HEK293T (cell line): Measurements from ENCODE around the gene ADCY1.

ENCODE experiments used
- CTCF ChIA-PET: fragments of 350-600 bp; formaldehyde crosslinking; extraction: SDS; loops from one replicate; lab custom pipeline; 2021; ENCODE audit warnings: antibody characterized with exemption, inconsistent platforms; lab: Yijun Ruan, JAX
- POLR2A ChIA-PET: fragments of 350-600 bp; formaldehyde crosslinking; extraction: SDS; loops from one replicate; lab custom pipeline; 2020; ENCODE audit warnings: antibody characterized with exemption, inconsistent platforms; lab: Yijun Ruan, JAX
- DNase-seq: peaks from one replicate; pipeline ENCODE4 v3.0.0; 2012; ENCODE audit warnings: mixed read lengths; ENCODE audit errors: extremely low spot score
- ARNT ChIP-seq: fragments of 450-650 bp; IDR thresholded peaks from 2 replicates; pipeline ENCODE4 v1.6.1; 2017; ENCODE audit warnings: mild to moderate bottlenecking
- BHLHE40 ChIP-seq: fragments of 450-650 bp; IDR thresholded peaks from 2 replicates; pipeline ENCODE4 v1.6.1; 2016; ENCODE audit warnings: mild to moderate bottlenecking, moderate library complexity, borderline replicate concordance
- CTBP1 ChIP-seq: fragments of 450-650 bp; IDR thresholded peaks from 2 replicates; pipeline ENCODE4 v1.6.1; 2016; ENCODE audit warnings: borderline replicate concordance
- ELF4 ChIP-seq: fragments of 450-650 bp; IDR thresholded peaks from 2 replicates; pipeline ENCODE4 v1.6.1; 2017; ENCODE audit warnings: antibody characterized with exemption
- FOXA1 ChIP-seq: fragments of 450-650 bp; IDR thresholded peaks from 2 replicates; pipeline ENCODE4 v1.6.1; 2016; ENCODE audit warnings: mild to moderate bottlenecking
- FOXK2 ChIP-seq: fragments of 450-650 bp; IDR thresholded peaks from 2 replicates; pipeline ENCODE4 v1.6.1; 2016; ENCODE audit warnings: mild to moderate bottlenecking
- FOXM1 ChIP-seq: fragments of 450-650 bp; IDR thresholded peaks from 2 replicates; pipeline ENCODE4 v1.6.1; 2017; ENCODE audit warnings: mild to moderate bottlenecking, borderline replicate concordance
- HDGF ChIP-seq: fragments of 450-650 bp; IDR thresholded peaks from 2 replicates; pipeline ENCODE4 v1.6.1; 2017; ENCODE audit warnings: antibody characterized with exemption, borderline replicate concordance
- L3MBTL2 ChIP-seq: fragments of 450-650 bp; conservative IDR thresholded peaks from 2 replicates; pipeline ENCODE4 v1.6.1; 2016; ENCODE audit warnings: mild to moderate bottlenecking
- LEF1 ChIP-seq: fragments of 450-650 bp; IDR thresholded peaks from 2 replicates; pipeline ENCODE4 v1.6.1; 2017; ENCODE audit warnings: mild to moderate bottlenecking, borderline replicate concordance
- NFRKB ChIP-seq: fragments of 450-650 bp; IDR thresholded peaks from 2 replicates; pipeline ENCODE4 v1.6.1; 2016; ENCODE audit warnings: mild to moderate bottlenecking, moderate library complexity
- SP1 ChIP-seq: fragments of 450-650 bp; IDR thresholded peaks from 2 replicates; pipeline ENCODE4 v1.6.1; 2017
- SUZ12 ChIP-seq: fragments of 450-650 bp; IDR thresholded peaks from 2 replicates; pipeline ENCODE4 v1.6.1; 2016; ENCODE audit warnings: mild to moderate bottlenecking
- TARDBP ChIP-seq: fragments of 450-650 bp; IDR thresholded peaks from 2 replicates; pipeline ENCODE4 v1.6.1; 2016
- ZNF384 ChIP-seq: fragments of 450-650 bp; IDR thresholded peaks from 2 replicates; pipeline ENCODE4 v1.6.1; 2016
- TF ChIP-seq, protein P1 (sequence below): fragments of 450-650 bp; IDR thresholded peaks from 2 replicates; pipeline ENCODE4 v1.6.1; 2016

The ADCY1 gene

GRCh38 chr7:45670227-45670626, 96.1 kb downstream of the ADCY1 start:
- CTCF ChIA-PET: no interaction called here
- TF ChIP-seq SUZ12 (no peak), FOXK2 (no peak), ELF4 (no peak), FOXM1 (no peak), L3MBTL2 (no peak), CTBP1 (no peak), HDGF (no peak), ARNT (no peak), NFRKB (no peak), BHLHE40 (no peak), TARDBP (no peak), ZNF384 (no peak), SP1 (no peak), LEF1 (no peak), FOXA1 (no peak)
- TF ChIP-seq, protein P1, sequence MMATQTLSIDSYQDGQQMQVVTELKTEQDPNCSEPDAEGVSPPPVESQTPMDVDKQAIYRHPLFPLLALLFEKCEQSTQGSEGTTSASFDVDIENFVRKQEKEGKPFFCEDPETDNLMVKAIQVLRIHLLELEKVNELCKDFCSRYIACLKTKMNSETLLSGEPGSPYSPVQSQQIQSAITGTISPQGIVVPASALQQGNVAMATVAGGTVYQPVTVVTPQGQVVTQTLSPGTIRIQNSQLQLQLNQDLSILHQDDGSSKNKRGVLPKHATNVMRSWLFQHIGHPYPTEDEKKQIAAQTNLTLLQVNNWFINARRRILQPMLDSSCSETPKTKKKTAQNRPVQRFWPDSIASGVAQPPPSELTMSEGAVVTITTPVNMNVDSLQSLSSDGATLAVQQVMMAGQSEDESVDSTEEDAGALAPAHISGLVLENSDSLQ: no peak
- POLR2A ChIA-PET: no interaction called here
- DNase-seq: no peak

- DNase-seq: no peak
- CTCF ChIA-PET: no interaction called here
- no peak for TF ChIP-seq CTBP1
- TF ChIP-seq ARNT: no peak
- no peak for TF ChIP-seq HDGF
- no peak for TF ChIP-seq ELF4
- no peak for TF ChIP-seq FOXM1
- no peak for TF ChIP-seq ZNF384
- TF ChIP-seq L3MBTL2: no peak
- no peak for TF ChIP-seq SP1
- TF ChIP-seq, protein P1: no peak
- POLR2A ChIA-PET: no interaction called here
These were observed 96.5 kb downstream of the ADCY1 start for GRCh38 chr7:45670717-45671116.

DNA sequence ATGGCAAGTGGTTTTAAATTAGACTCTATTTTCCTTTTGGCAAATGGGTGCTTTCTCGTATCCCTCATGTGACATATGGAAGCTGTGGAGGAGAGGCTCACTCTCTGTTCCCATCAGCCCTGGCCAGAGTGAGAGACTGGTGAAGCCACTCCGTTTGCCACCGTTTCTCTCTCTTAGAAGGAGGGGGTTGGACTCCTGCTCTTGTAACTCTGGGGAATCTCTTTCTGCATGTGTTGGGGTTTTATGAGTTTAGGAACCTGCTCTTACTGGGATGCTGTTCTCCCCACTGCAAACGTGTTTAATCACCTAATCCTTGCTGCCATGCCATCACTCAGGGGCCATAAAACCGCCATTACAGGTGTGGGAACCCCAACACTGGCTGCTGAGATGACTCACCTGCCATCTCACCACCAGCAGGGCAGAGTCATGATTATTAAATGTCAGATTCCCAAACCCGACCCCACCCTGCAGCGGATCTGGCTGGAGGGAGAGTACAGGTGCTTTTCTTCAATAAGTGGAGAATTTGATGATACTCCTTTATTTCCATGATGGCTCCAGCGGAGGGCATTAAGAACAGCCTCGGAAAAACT, 103.2 kb downstream of the ADCY1 start:
- TF ChIP-seq HDGF: no peak
- TF ChIP-seq SP1: no peak
- TF ChIP-seq ZNF384: no peak
- ChIA-PET POLR2A (no interaction called here), CTCF (no interaction called here)
- no peak for DNase-seq

- DNase-seq: no peak
- ChIA-PET CTCF (no interaction called here), POLR2A (no interaction called here)
- no peak for TF ChIP-seq FOXK2
- TF ChIP-seq HDGF: no peak
- TF ChIP-seq ZNF384: no peak
- TF ChIP-seq LEF1: no peak
- no peak for TF ChIP-seq NFRKB
- TF ChIP-seq FOXM1: no peak
- TF ChIP-seq ELF4: no peak
- no peak for TF ChIP-seq ARNT
- no peak for TF ChIP-seq TARDBP
- TF ChIP-seq SP1: no peak
- no peak for TF ChIP-seq CTBP1
- no peak for TF ChIP-seq L3MBTL2
- TF ChIP-seq, protein P1: no peak
- TF ChIP-seq SUZ12: no peak
- no peak for TF ChIP-seq FOXA1
- TF ChIP-seq BHLHE40: no peak
These were observed 105.3 kb downstream of the ADCY1 start for GRCh38 chr7:45679516-45679915.

- POLR2A ChIA-PET: no interaction called here
- TF ChIP-seq LEF1: no peak
- TF ChIP-seq FOXK2: no peak
- TF ChIP-seq ZNF384: no peak
- TF ChIP-seq CTBP1: no peak
- TF ChIP-seq, protein P1: no peak
- no peak for TF ChIP-seq BHLHE40
- TF ChIP-seq FOXA1: no peak
- TF ChIP-seq HDGF: no peak
- no peak for TF ChIP-seq FOXM1
- TF ChIP-seq ARNT: no peak
- no peak for TF ChIP-seq L3MBTL2
- no peak for TF ChIP-seq TARDBP
- no peak for TF ChIP-seq ELF4
- no peak for TF ChIP-seq SP1
- no peak for TF ChIP-seq SUZ12
- TF ChIP-seq NFRKB: no peak
- no peak for DNase-seq
- CTCF ChIA-PET: no interaction called here
These were observed 106.6 kb downstream of the ADCY1 start for GRCh38 chr7:45680776-45681175.
